HG02642 (cell line): ENCODE data around the gene ZZZ3.
"Not testable (repeated sequence)": the region's sequence is repeated elsewhere in the genome, so short reads cannot be mapped to it uniquely, and the experiment has no call there.

Experiments used
- ATAC-seq: cut with Tn5 transposase; IDR thresholded peaks from one replicate; pipeline ENCODE4 v1.9.1; 2021; ENCODE audit warnings: mild to moderate bottlenecking; ENCODE audit not compliant: unreplicated experiment, poor library complexity

Gene ZZZ3

DNA sequence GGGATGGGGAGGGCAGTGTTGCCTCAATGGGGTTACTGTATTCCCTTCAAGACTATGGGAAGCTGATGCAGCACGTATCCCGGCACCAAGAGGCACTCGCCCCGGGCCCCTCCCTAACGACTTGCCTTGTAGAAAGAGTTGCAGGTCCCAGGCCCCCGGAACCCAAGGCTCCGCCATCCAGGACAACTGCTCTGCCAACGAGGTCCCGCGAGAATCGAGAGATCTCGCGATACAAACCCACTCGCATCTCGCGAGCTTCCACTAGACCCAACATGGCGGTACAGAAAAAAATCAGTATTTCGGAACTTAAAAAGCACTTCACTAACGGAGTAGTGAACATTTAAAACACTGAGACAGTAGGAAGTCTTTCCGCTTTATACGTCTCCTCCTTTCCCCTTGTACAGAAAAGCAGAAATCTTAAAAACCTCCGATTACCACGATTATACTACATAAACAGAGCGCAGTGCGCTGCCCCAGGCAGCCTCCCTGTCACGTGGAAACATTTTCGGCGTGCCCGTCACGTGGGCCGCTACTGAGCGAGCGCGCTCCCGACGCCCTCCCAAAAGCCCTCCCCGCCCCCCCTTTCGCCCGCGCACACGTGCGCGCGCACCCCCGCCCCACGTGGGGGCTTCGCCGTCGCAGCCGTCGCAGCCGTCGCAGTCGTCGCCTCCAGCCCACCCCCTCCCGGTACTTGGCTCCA is at the start of gene ZZZ3:
Gene ZZZ3 (minus strand): TSS at position 199 of the 700 bp plus-strand sequence. CDS start 49,304 bp downstream, outside the sequence.
- ATAC-seq, result peak; percentile 76

DNA sequence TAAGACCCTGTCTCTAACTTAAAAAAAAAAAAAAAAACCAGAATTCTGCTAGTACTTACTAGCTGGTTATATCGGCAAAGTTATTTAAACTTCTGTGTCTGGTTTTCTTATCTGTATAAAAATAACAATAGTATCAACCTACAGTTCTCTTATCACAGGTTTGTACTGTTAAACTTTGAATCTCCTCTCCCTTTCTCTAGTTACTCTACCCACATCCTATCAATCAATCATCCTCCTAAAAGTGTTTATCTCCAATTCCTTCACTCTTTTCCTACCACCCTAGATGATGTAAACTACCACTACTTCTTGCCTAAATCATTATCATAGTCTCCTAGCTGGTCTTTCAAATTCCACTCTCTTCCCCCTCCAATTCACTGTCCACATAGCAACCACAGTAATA is 49.6 kb upstream of the ZZZ3 start:
- ATAC-seq, result no peak

DNA sequence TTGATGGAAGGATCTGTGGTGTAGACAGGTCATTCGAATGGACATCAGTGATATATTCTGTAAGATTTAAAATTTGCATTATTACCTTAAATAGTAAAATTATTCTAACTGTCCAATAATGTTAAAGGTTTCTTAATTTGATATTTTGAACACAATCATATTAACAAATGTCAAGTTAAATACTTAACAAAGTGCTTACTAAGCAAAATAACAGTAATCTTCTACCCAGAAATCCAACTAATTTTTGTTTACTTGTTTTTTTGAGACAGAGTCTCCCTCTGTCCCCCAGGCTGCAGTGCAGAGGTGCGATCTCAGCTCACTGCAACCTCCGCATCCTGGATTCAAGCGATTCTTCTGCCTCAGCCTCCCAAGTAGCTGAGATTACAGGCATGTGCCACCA is 43.2 kb upstream of the ZZZ3 start:
- no peak for ATAC-seq

DNA sequence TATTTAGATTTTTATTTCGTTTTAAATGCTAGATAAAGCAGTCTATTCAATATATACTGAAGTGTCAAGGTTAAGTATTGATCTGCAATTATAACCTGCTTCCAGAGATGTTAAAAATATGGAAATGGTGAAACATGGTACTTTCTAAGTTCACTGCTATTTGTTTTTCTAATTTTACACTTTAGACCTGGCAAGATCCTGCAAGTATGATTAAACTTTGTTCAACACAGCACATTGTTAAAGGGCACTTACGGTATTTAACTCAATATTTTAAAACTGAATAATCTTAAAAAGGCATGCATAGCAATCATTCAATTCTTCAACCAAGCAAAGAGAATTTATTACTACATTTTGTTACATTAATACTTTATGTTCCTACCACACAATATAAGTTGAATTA is 35.7 kb upstream of the ZZZ3 start:
- no peak for ATAC-seq

DNA sequence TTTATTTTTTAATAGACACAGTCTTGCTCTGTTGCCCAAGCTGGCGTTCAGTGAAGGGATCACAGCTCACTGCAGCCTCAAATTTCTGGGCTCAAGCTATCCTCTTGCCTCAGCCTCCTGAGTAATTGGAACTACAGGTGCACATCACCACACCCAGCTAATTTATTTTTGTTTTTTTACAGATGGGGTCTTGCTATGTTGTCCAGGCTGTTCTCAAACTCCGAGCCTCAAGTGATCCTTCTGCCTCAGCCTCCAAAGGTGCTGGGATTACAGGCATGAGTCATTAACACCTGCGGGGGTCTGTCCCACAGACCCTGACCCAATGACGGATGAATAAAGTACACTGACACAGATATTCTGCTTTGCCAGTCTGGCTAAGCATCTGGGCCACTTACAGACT is 33.6 kb upstream of the ZZZ3 start:
- no peak for ATAC-seq

DNA sequence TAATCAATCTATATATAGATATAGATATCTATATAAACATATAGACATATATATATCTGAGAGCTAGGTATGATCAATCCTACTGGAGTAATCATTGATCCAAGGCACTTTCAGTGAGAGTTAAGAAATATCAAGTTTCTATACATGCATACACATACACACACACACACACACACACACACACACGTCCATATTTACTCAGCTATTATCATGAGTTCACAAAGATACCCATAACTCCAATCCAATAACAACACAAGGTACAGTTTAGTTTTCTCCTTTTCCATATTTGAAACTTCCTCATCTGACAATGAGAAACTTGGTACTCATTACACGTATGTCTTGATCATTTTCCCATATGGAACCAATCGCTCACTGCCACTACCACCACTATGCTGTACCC is 27.3 kb upstream of the ZZZ3 start:
- ATAC-seq, result no peak

DNA sequence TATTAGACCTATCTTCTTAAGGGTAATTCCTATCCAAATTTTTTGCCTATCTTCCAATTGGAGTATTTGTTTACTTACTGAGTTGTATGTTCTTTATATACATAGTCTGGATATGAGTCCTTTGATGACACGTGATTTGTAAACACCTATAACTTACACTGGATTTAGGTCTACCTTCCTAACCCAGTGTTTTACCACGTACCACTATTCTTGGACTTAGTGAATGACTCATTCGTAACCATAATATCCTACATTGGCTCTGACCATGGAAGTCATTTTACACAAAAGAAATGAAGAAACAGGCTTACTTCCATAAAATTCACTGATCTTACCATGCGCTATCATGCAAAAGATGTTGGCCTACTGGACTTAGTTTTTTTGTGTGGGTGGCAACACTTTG is 23.9 kb upstream of the ZZZ3 start:
- no peak for ATAC-seq

DNA sequence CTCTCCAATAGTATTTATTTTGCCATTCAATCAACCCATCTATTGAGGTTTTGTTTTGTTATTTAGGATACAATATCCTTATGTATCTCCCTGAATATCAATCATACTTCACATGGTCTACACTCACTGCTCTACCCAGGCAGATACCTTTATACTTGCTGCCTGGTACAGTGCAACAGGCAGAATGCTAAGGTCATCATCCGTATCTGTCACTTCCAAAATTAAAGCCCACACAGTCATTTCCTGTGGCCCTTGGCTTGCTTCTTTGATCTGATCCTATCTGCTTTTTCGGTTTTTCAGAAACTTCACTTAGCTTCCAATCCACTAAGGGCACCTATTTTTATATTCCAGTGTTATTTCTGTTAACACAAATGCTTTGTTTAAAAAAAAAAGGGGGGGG is 22.3 kb upstream of the ZZZ3 start:
- ATAC-seq, result no peak

DNA sequence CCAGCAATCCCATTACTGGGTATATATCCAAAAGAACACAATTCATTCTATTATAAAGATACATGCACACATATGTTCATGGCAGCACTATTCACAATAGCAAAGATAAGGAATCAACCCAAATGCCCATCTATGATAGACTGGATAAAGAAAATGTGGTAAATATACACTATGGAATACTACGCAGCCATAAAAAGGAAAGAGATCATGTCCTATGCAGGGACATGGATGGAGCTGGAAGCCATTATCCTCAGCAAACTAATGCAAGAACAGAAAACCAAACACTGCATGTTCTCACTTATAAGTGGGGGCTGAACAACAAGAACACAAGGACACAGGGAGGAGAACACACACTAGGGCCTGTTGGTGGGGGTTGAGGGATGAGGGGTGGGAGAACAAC is 17.2 kb upstream of the ZZZ3 start:
- ATAC-seq, result not testable (repeated sequence)

DNA sequence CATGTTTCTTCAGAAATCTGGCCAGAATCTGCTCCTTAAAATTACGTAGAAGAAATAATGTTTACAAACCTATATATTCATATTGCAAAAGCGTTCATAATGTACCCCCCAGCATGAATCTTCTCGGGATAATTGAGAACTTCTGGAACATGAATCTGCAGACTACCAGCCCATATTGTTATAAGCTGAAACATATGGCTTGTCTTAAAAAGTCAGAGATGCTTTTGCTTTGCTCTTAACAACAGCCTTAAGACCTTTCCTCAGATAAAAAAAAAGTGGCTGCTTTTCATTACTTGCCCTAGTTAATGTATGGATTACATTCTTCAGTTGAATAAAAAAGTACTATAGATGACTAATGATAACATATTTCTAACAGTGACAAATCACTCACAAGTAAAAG is 15.0 kb upstream of the ZZZ3 start:
- no peak for ATAC-seq

DNA sequence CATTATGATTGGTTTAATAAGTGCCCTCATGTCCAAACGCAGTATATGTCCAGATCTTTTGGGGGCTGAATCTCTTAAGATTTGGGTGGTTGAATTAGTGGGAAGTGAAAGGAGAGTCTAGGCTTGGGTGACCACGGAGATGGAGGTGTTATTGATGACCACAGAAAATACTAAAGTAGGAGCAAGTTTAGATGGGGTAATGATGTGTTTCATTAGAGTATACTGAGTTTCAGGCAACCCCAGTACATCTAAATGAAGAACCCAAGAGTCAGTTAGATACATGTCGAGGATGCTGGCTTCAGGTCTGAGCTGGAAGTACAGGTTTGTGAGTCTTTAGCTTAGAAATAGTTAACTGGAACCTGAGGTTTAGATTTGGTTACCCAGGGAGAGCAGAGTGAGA is 6.5 kb upstream of the ZZZ3 start:
- ATAC-seq, result no peak

DNA sequence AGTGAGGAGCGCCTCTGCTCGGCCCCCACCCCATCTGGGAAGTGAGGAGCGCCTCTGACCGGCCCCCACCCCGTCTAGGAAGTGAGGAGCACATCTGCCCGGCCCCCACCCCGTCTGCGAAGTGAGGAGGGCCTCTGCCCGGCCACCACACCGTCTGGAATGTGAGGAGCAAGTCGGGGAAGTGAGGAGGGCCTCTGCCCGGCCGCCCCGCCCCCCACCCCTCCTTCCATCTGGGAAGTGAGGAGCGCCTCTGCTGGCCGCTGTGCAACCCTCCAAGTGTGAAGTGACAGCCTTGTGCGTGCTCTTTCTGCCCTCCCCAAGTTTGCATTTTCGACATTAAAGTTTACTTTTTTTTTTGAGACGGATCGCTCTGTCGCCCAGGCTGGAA is 5.1 kb upstream of the ZZZ3 start:
- no peak for ATAC-seq

DNA sequence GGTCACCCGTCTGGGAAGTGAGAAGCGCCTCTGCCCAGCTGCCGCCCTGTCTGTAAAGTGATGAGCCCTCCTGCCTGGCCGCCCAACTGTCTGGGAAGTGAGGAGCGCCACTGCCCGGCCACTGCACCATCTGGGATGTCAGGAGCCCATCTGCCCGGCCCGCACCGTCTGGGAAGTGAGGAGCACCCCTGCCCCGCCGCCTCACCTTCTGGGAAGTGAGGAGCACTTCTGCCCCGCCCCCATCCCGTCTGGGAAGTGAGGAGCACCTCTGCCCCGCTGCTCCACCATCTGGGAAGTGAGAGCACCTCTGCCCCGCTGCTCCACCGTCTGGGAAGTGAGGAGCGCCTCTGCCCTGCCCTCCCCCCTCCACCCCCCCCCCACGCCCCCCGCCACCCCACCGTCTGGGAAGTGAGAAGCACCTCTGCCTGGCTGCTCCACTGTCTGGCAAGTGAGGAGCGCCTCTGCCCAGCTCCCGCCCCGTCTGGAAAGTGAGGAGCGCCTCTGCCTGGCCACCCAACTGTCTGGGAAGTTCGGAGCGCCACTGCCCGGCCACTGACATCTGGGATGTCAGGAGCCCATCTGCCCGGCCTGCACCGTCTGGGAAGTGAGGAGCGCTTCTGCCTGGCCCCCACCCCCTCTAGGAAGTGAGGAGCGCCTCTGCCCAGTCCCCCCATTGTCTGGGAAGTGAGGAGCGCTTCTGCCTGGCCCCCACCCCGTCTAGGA is 4.5 kb upstream of the ZZZ3 start:
- no peak for ATAC-seq

DNA sequence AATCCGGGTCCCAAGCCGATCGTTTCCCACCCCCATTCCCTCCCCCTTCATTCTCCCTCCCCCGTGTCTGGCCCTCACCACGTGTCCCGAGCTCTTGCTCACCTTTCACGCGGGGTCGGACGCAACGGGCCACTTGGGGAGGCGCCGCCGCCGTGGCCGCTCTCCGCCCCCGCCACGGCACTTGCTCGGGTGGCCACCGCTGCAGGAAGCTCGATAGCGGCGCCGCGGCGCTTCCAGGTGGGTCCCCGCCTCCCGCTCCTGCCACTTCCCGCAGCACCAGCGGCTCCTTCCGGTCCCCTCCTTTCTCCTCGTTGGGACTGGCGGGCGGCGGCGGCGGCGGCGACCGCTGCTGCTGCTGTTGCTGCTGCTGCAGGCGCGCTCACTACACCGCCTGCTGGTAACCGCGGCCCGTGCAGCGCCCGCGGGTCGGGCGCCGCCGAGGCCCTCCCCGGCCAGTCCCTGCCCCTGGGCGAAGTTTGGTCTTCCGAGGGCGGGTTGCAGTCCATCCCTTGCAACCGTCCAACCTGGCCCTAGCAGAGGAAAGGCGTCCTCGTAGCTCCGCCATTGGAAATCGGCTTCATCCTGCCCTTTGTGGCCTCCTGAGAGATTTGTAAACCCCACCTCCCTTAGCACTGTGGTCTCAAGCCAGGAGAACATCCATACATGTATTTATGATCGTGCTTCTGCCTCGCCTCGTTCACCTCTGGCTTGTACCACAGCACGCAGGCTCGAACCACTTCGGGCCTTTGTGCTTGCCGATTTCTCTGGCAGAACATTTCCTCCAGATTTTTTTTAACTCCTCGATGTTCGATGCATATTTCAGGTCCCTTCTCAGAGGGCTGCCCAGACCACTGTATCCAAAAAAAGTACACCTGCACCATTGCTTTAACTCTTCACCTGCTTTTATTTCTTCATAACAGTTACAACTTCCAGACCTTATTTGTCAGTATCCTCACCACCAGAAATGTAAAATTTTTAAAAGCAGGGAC is 996 bp upstream of the ZZZ3 start:
- ATAC-seq, result peak; percentile 80

DNA sequence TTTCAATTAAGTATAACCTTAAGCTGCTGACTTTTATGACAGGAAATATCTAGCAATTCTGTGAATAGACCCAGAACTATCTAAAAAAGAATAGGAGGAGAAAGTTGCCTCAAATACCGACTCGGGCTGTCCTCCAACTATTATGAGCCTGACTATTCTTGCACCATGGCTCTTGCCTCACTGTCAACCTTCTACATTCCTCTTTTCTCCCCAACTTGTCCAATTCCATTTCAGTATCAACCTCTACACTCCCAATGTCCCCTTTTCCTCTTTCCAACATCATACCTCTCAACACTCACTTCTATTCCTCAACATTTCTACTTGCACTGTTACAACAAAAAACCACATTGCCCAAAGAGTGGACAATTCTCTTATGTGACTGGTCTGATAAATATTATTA is 2.3 kb downstream of the ZZZ3 start:
- ATAC-seq, result no peak

DNA sequence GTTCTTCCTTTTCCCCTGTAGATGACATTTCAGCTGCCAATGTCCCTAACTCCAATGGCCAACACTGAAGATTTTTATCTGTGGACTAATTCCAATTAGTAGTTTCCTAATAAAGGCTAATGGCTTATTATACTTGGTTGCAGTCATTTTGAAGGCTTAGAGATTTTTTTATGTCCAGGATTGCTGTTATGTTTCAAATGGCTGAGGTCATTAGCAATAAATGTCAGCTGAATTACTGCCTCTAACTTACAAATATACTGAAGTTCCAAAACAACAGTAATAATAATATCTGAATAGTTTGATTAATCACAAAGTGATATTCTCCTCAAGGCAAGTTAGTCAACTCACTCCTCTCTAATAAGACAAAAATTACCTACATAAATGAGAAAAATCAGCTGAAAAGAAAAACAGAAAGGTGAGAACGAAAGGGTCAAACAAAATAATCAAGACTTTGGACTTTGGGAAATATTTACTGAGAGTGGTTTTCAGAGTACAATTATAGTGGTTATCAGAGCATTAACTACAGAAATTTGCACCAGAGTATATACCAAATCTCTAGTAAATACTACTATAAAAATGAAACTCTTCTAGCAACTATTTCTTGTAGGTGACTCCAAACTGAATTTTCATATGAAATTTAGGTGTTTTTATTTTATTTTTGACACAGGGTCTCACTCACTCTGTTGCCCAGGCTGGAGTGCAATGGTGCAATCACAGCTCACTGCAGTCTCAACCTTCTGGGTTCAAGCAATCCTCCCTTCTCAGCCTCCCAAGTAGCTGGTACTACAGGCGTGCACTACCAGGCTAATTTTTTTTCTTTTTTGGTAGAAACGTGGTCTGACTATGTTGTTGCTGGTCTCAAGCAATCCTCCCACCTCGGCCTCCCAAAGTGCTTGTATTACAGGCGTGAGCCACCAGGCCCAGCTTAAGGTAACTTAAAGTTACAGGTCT is 3.5 kb downstream of the ZZZ3 start:
- no peak for ATAC-seq

DNA sequence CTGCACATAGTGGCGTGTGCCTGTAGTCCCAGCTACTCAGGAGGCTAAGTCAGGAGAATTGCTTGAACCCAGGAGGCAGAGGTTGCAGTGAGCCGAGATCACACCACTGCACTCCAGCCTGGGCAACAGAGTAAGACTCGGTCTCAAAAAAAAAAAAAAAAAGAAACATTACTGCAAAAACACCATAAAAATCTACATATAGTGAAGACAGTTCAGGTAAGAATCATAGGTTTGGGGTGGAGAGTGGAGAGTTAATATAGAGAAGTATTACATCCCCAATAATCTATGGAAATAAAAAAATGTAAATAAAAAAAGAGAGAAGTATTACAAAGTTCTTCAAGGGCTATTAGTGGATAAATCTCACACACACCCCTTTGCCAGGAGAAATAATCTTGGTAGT is 7.7 kb downstream of the ZZZ3 start:
- ATAC-seq, result not testable (repeated sequence)

DNA sequence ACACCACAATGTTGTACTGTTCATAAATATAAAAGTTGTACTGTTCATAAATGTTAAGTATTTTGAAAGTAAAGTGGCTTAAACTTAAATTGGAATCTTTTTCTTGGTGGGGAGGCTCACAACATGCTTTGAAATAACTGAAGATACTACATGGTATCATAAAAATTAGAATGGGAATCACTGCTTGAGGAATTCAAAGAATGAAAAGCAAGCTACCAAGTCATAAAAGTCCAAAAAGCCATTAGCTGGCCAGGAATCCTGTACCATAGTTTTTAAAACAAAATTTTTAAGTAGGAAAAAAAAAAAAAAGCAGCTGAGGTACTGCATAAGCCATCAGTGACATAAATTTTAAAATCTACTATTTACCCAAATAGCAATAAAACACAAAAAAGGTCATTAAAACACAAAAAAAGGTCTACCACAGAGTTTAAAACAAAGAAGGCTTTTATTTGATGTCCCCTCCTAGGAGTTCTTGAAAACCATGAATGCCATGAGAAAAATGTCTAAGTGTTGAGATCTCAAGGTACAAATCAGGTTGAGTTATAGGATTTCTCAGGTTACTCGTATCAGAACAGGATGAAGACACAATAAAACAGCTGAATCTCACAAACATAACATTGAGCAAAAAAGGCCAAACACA is 8.6 kb downstream of the ZZZ3 start:
- ATAC-seq, result no peak

DNA sequence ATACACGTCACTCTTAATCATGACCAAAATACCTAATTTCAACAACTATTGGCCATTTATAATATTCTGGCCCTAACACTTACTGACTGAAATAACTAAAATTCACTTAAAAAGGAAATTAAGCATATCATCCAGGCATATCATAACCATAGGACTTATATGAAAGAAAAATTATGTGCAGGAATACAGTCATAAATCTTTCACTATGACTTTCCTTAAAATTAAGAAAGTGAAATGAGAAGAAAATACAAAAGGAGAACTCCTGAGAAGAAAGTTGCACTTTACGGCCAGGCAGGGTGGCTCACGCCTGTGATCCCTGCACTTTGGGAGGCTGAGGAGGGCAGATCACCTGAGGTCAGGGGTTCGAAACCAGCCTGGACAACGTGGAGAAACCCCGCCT is 9.4 kb downstream of the ZZZ3 start:
- no peak for ATAC-seq
